ENCODE measurements around the gene ARPC1B. TPM values are rescaled to one million over a fixed set of nuclear protein-coding genes. Genes with fewer than 3 reads are reported as not detected.
"Not testable (repeated sequence)": the region's sequence is repeated elsewhere in the genome, so short reads cannot be mapped to it uniquely, and the experiment has no call there.

ARPC1B gene
- polyA plus RNA-seq, 1 donor from 2014 or later: 728 TPM

- Mint-ChIP-seq H3K4me1 (peaks cover 0 to 3% (median 0%) of the 10 kb centered on the region in 3 donors), H3K9me3 (no peaks in the 10 kb centered on the region), H3K27ac (peak overlapping the region in 1 of 3 donors; percentile 82), H3K4me3 (no peak overlapping the region), H3K27me3 (no peaks in the 10 kb centered on the region), H3K36me3 (peaks cover 4% of the 10 kb centered on the region)
Measured at GRCh38 chr7:99422625-99423024, 48.1 kb downstream of the ARPC1B start.

- H3K9me3 Mint-ChIP-seq: no peaks in the 10 kb centered on the region
- H3K4me1 Mint-ChIP-seq: peaks cover 0 to 3% (median 0%) of the 10 kb centered on the region in 3 donors
- H3K36me3 Mint-ChIP-seq: peaks cover 3% of the 10 kb centered on the region
- H3K27ac Mint-ChIP-seq: peak overlapping the region in 1 of 3 donors; percentile 50
- no peak overlapping the region for H3K4me3 Mint-ChIP-seq
- H3K27me3 Mint-ChIP-seq: no peaks in the 10 kb centered on the region
Measured at GRCh38 chr7:99424932-99425730, 50.6 kb downstream of the ARPC1B start.

GRCh38 chr7:99428972-99429566 lies 54.5 kb downstream of the ARPC1B start:
- H3K27me3 Mint-ChIP-seq: no peaks in the 10 kb centered on the region

GRCh38 chr7:99429756-99430155 lies 55.2 kb downstream of the ARPC1B start:
- H3K4me1 Mint-ChIP-seq: no peaks in the 10 kb centered on the region
- no peak overlapping the region for H3K4me3 Mint-ChIP-seq
- no peaks in the 10 kb centered on the region for H3K9me3 Mint-ChIP-seq
- peaks cover 1% of the 10 kb centered on the region for H3K36me3 Mint-ChIP-seq
- H3K27ac Mint-ChIP-seq: no peak overlapping the region
- no peaks in the 10 kb centered on the region for H3K27me3 Mint-ChIP-seq

More at GRCh38 chr7:99428972-99429566, 54.5 kb downstream of the ARPC1B start:
- Mint-ChIP-seq H3K4me1 (no peaks in the 10 kb centered on the region), H3K9me3 (no peaks in the 10 kb centered on the region), H3K36me3 (peaks cover 1% of the 10 kb centered on the region), H3K27ac (no peak overlapping the region), H3K4me3 (no peak overlapping the region)

GRCh38 chr7:99431756-99432540 lies 57.4 kb downstream of the ARPC1B start:
- H3K27me3 Mint-ChIP-seq, H3K27ac Mint-ChIP-seq, H3K36me3 Mint-ChIP-seq, H3K9me3 Mint-ChIP-seq, H3K4me1 Mint-ChIP-seq, H3K4me3 Mint-ChIP-seq: not testable (repeated sequence)

GRCh38 chr7:99433158-99433557 lies 58.6 kb downstream of the ARPC1B start:
- Mint-ChIP-seq H3K9me3 (no peaks in the 10 kb centered on the region), H3K36me3 (peaks cover 1% of the 10 kb centered on the region), H3K4me3 (no peak overlapping the region), H3K4me1 (peaks cover 0 to 3% (median 0%) of the 10 kb centered on the region in 3 donors), H3K27me3 (no peaks in the 10 kb centered on the region), H3K27ac (no peak overlapping the region)

GRCh38 chr7:99437946-99438572 lies 63.5 kb downstream of the ARPC1B start:
- H3K27ac Mint-ChIP-seq: peak overlapping the region in 2 of 3 donors; percentile 72 to 97
- H3K36me3 Mint-ChIP-seq: no peaks in the 10 kb centered on the region
- H3K27me3 Mint-ChIP-seq: no peaks in the 10 kb centered on the region
- H3K9me3 Mint-ChIP-seq: no peaks in the 10 kb centered on the region
- H3K4me1 Mint-ChIP-seq: peaks cover 4 to 24% (median 22%) of the 10 kb centered on the region in 3 donors
- H3K4me3 Mint-ChIP-seq: peak overlapping the region; percentile 96 to 99 (median 96)

- H3K27ac Mint-ChIP-seq: peak within 1 kb of the TSS; percentile 72 to 97 (median 90)
- H3K4me1 Mint-ChIP-seq: peaks cover 4 to 27% (median 24%) of the 10 kb centered on the region in 3 donors
- no peaks in the 10 kb centered on the region for H3K9me3 Mint-ChIP-seq
- no peaks in the 10 kb centered on the region for H3K27me3 Mint-ChIP-seq
- peak within 1 kb of the TSS; percentile 96 to 99 (median 96) for H3K4me3 Mint-ChIP-seq
- no peaks in the 10 kb centered on the region for H3K36me3 Mint-ChIP-seq
Measured at GRCh38 chr7:99438573-99439480, 64.3 kb downstream of the ARPC1B start, which contains the start of the genes CPSF4 and PTCD1. Gene CPSF4, plus strand, starts transcription at chr7:99438943. Its CDS starts 140 bp downstream, at chr7:99439083. Gene PTCD1, minus strand, starts transcription at chr7:99438798. Its CDS starts 3,556 bp downstream, at chr7:99435242.

- H3K4me1 Mint-ChIP-seq: peaks cover 12 to 27% (median 27%) of the 10 kb centered on the region in 3 donors
- peak overlapping the region; percentile 96 to 99 (median 96) for H3K4me3 Mint-ChIP-seq
Measured at GRCh38 chr7:99440195-99440594, 65.7 kb downstream of the ARPC1B start.

More at GRCh38 chr7:99440195-99440594, 65.7 kb downstream of the ARPC1B start:
- H3K27me3 Mint-ChIP-seq: no peaks in the 10 kb centered on the region
- H3K9me3 Mint-ChIP-seq: no peaks in the 10 kb centered on the region
- H3K27ac Mint-ChIP-seq: peak overlapping the region in 2 of 3 donors; percentile 70 to 80
- H3K36me3 Mint-ChIP-seq: peaks cover 2% of the 10 kb centered on the region

Other genes starting within 250 kb of the ARPC1B start
- 2.7 TPM for gene SMURF1, start 230.6 kb upstream of the ARPC1B start, polyA plus RNA-seq
- gene KPNA7, start 166.6 kb upstream of the ARPC1B start, polyA plus RNA-seq: not detected
- not detected for gene MYH16, start 101.9 kb upstream of the ARPC1B start, polyA plus RNA-seq
- 81.5 TPM for gene ARPC1A, start 48.8 kb upstream of the ARPC1B start, polyA plus RNA-seq
- 33.8 TPM for gene PDAP1, start 33.9 kb downstream of the ARPC1B start, polyA plus RNA-seq
- 162 TPM for gene BUD31, start 34.2 kb downstream of the ARPC1B start, polyA plus RNA-seq
- gene PTCD1, start 64.1 kb downstream of the ARPC1B start, polyA plus RNA-seq: 5.5 TPM
- gene CPSF4, start 64.2 kb downstream of the ARPC1B start, polyA plus RNA-seq: 28.7 TPM
- 453 TPM for gene ATP5MF, start 91.4 kb downstream of the ARPC1B start, polyA plus RNA-seq
- 4.4 TPM for gene ZNF789, start 98.2 kb downstream of the ARPC1B start, polyA plus RNA-seq
- gene ZNF394, start 125.6 kb downstream of the ARPC1B start, polyA plus RNA-seq: 53.3 TPM
- 5.4 TPM for gene ZKSCAN5, start 129.9 kb downstream of the ARPC1B start, polyA plus RNA-seq
- 4.5 TPM for gene FAM200A, start 177.4 kb downstream of the ARPC1B start, polyA plus RNA-seq
- 66.9 TPM for gene ZNF655, start 183.9 kb downstream of the ARPC1B start, polyA plus RNA-seq
- 1.6 TPM for gene TMEM225B, start 223.5 kb downstream of the ARPC1B start, polyA plus RNA-seq
- gene ZSCAN25, start 242.2 kb downstream of the ARPC1B start, polyA plus RNA-seq: 11.8 TPM

All from IgD-negative memory B cell (primary cell).